ENCODE measurements around the gene TGM2. TPM values are rescaled to one million over a fixed set of nuclear protein-coding genes. Genes with fewer than 3 reads are reported as not detected.

The TGM2 gene
- total RNA-seq, 1 donor from 2014 or later: 17.7 TPM

DNA sequence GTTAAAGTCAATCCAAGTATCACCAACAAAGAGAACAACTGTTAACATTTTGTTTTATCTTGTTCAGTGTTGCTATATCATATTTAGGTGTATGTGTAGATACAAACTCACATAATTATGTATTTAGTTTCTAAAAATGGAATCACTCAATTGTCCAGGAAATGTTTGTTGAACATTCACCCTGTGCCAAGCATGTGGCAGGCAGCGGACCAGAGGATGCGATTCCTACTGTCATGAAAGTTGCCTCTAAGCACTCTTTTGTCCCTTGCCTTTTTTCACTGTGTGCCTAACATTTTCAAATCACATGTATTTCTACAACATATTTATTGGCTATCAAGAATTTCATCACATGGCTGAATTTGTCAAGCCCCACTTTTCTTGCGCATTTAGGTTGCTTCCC lies 16.9 kb upstream of the TGM2 start:
- peaks cover 5% of the 10 kb centered on the region for H3K9me3 Mint-ChIP-seq (ENCODE audit: low read depth)
- TF ChIP-seq, protein P1, sequence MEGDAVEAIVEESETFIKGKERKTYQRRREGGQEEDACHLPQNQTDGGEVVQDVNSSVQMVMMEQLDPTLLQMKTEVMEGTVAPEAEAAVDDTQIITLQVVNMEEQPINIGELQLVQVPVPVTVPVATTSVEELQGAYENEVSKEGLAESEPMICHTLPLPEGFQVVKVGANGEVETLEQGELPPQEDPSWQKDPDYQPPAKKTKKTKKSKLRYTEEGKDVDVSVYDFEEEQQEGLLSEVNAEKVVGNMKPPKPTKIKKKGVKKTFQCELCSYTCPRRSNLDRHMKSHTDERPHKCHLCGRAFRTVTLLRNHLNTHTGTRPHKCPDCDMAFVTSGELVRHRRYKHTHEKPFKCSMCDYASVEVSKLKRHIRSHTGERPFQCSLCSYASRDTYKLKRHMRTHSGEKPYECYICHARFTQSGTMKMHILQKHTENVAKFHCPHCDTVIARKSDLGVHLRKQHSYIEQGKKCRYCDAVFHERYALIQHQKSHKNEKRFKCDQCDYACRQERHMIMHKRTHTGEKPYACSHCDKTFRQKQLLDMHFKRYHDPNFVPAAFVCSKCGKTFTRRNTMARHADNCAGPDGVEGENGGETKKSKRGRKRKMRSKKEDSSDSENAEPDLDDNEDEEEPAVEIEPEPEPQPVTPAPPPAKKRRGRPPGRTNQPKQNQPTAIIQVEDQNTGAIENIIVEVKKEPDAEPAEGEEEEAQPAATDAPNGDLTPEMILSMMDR (IDR thresholded peaks at IDR 0.05): no peak
- H3K36me3 Mint-ChIP-seq (ENCODE audit: low read depth): no peaks in the 10 kb centered on the region
- H3K4me3 Mint-ChIP-seq (ENCODE audit: unreplicated experiment): no peak overlapping the region
- peaks cover 31% of the 10 kb centered on the region for H3K4me1 Mint-ChIP-seq (ENCODE audit: low read depth)
- H3K27me3 Mint-ChIP-seq (ENCODE audit: low read depth): no peaks in the 10 kb centered on the region
- DNase-seq (ENCODE audit: low spot score): no peak
- H3K27ac Mint-ChIP-seq (ENCODE audit: unreplicated experiment): no peak overlapping the region

DNA sequence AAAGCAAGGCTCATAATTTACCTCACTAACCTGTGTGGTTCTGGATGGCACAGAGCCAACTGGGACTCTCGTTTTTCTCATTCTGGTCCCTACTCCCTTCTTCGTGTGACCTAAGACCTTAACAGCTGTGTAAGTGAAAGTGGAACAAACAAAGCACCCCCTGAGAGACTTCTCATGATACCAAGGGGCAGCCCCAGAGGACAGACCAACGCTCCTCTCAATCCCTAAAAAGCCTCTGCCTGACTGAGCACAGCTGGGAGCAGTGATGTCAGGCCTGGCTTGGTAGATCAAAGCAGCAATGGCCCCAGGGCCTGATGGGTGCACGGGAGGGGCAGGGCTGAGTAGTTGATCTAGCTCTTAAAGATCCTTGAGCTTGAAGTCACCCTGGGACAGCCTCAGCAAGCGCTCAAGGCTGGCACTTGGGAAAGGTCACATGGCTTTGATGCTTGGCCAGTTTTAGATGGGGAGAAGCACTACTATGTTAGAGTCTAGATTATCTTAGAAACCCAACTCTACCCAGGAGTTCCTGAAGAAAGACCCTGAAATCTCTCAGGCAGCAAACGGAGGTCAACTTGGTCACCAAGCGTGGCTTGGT lies 16.2 kb upstream of the TGM2 start:
- Mint-ChIP-seq H3K36me3 (ENCODE audit: low read depth) (no peaks in the 10 kb centered on the region), H3K4me1 (ENCODE audit: low read depth) (peaks cover 31% of the 10 kb centered on the region), H3K9me3 (ENCODE audit: low read depth) (peaks cover 5% of the 10 kb centered on the region), H3K27ac (ENCODE audit: unreplicated experiment) (peak overlapping the region; percentile 56), H3K4me3 (ENCODE audit: unreplicated experiment) (no peak overlapping the region), H3K27me3 (ENCODE audit: low read depth) (no peaks in the 10 kb centered on the region)
- TF ChIP-seq, protein P1 (IDR thresholded peaks at IDR 0.05): no peak
- DNase-seq (ENCODE audit: low spot score): no peak

DNA sequence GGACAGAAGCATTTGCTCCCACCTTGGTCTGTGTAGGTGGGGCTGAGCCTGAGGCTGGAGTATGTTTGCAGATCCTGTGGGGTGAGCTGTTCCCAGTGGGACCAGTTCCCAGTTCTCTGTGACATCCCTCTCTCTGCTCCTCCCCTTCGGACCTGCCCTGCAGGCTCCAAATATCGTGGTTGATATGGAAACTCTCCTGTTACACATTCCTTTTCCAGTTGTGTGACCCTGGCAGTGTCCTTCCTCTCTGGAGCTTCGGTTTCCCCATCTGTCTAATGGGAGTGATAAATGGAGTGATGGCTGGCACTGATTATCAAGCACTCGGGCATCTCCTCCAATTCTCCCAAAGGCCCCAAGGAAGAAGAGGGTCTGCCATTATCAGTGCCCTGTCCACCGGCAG lies 15.7 kb upstream of the TGM2 start:
- Mint-ChIP-seq H3K27me3 (ENCODE audit: low read depth) (no peaks in the 10 kb centered on the region), H3K9me3 (ENCODE audit: low read depth) (peaks cover 5% of the 10 kb centered on the region), H3K36me3 (ENCODE audit: low read depth) (no peaks in the 10 kb centered on the region), H3K27ac (ENCODE audit: unreplicated experiment) (no peak overlapping the region), H3K4me1 (ENCODE audit: low read depth) (peaks cover 31% of the 10 kb centered on the region), H3K4me3 (ENCODE audit: unreplicated experiment) (no peak overlapping the region)
- TF ChIP-seq, protein P1 (IDR thresholded peaks at IDR 0.05): no peak
- no peak for DNase-seq (ENCODE audit: low spot score)

DNA sequence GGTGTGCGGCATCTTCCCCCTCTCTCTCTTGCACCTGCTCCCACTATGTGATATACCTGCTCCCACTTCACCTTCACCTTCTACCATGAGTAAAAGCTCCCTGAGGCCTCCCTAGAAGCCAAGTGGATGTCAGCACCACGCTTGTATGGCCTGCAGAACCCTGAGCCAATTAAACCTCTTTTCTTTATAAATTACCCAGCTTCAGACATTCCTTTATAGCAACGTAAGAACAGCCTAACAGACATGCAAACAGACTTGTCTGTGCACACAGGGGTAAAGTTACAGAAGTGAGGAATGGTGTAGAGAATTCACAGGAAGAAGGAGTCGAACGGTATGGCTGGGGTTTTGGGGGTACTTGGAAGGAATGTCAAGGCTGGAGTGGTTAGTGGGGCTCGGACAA lies 14.8 kb upstream of the TGM2 start:
- Mint-ChIP-seq H3K4me1 (ENCODE audit: low read depth) (peaks cover 31% of the 10 kb centered on the region), H3K9me3 (ENCODE audit: low read depth) (peaks cover 5% of the 10 kb centered on the region), H3K4me3 (ENCODE audit: unreplicated experiment) (no peak overlapping the region), H3K36me3 (ENCODE audit: low read depth) (no peaks in the 10 kb centered on the region), H3K27me3 (ENCODE audit: low read depth) (no peaks in the 10 kb centered on the region), H3K27ac (ENCODE audit: unreplicated experiment) (peak overlapping the region; percentile 57)
- no peak for DNase-seq (ENCODE audit: low spot score)
- TF ChIP-seq, protein P1 (IDR thresholded peaks at IDR 0.05): no peak

DNA sequence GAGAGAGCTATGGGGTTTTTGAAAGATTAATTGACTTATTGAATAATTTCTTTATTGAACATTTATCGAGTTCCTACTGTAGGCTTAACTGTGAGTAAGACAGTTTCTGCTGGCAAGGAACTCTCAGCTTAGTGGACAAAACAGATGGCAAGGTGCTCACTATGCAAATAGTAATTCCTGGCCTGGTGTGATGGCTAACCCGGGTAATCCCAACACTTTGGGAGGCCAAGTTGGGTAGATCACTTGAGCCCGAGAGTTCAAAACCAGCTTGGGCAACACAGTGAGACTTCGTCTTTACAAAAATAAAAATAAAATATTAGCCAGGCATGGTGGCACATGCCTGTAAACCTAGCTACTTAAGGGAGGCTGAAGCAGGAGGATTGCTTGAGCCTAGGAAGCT lies 13.5 kb upstream of the TGM2 start:
- Mint-ChIP-seq H3K4me1 (ENCODE audit: low read depth) (peaks cover 38% of the 10 kb centered on the region), H3K36me3 (ENCODE audit: low read depth) (no peaks in the 10 kb centered on the region), H3K27ac (ENCODE audit: unreplicated experiment) (no peak overlapping the region), H3K27me3 (ENCODE audit: low read depth) (no peaks in the 10 kb centered on the region), H3K4me3 (ENCODE audit: unreplicated experiment) (no peak overlapping the region), H3K9me3 (ENCODE audit: low read depth) (peaks cover 5% of the 10 kb centered on the region)
- TF ChIP-seq, protein P1 (IDR thresholded peaks at IDR 0.05): no peak
- no peak for DNase-seq (ENCODE audit: low spot score)
